Measurements from ENCODE around the gene SAMD3. TPM values are rescaled to one million over a fixed set of nuclear protein-coding genes. Genes with fewer than 3 reads are reported as not detected.

The SAMD3 gene
- total RNA-seq, 4 donors from 2014 or later, result 1.3 to 3.3 (median 1.8) TPM

DNA sequence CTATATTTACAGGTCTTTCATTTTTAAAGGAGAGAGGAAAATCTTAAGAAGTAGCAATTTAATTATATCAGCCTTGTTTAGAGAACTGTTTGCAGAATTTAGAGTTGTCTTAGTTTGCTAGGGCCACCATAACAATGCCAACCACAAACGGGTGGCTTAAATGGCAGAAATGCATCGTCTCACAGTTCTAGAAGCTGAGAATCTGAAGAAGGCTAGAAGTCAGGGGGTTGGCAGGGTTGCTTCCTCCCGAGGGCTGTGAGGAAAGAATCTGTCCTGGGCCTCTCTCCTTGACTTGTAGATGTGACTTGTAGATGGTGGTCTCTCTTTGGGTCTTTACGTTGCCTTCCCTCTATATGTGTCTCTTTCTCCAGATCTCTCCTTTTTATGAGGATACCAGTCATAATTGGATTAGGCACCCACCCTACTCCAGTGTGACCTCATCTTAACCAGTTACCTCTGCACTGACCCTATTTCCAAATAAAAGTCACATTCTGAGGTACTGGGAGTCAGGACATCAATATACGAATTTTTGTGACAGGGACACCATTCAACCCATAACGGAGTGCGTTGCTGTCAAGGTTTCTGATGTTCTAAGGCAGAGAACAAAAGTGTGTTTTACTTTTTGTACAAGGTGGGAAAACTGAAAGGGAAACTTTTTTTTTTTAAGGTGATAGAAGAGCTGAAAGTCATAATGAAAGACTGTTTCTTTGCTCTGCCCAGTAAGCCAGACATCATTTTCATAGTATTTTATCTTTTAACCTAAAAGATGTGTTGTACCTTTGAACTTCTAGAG is 84.4 kb downstream of the SAMD3 start:
- TF ChIP-seq, protein P1, sequence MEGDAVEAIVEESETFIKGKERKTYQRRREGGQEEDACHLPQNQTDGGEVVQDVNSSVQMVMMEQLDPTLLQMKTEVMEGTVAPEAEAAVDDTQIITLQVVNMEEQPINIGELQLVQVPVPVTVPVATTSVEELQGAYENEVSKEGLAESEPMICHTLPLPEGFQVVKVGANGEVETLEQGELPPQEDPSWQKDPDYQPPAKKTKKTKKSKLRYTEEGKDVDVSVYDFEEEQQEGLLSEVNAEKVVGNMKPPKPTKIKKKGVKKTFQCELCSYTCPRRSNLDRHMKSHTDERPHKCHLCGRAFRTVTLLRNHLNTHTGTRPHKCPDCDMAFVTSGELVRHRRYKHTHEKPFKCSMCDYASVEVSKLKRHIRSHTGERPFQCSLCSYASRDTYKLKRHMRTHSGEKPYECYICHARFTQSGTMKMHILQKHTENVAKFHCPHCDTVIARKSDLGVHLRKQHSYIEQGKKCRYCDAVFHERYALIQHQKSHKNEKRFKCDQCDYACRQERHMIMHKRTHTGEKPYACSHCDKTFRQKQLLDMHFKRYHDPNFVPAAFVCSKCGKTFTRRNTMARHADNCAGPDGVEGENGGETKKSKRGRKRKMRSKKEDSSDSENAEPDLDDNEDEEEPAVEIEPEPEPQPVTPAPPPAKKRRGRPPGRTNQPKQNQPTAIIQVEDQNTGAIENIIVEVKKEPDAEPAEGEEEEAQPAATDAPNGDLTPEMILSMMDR (IDR thresholded peaks at IDR 0.05), result no peak
- DNase-seq (ENCODE audit: low spot score) (no peak), ATAC-seq (ENCODE audit: low FRiP score) (no peak)

- no peak for DNase-seq (ENCODE audit: low spot score)
These were observed 86.0 kb downstream of the SAMD3 start for GRCh38 chr6:130136798-130137197.

GRCh38 chr6:130134582-130134981 is 88.2 kb downstream of the SAMD3 start:
- no peak for ATAC-seq (ENCODE audit: low FRiP score)
- no peak for DNase-seq (ENCODE audit: low spot score)
- TF ChIP-seq, protein P1 (IDR thresholded peaks at IDR 0.05), result no peak

More at GRCh38 chr6:130136798-130137197, 86.0 kb downstream of the SAMD3 start:
- TF ChIP-seq, protein P1 (IDR thresholded peaks at IDR 0.05), result no peak
- ATAC-seq (ENCODE audit: low FRiP score), result no peak

- ATAC-seq (ENCODE audit: low FRiP score) (no peak), DNase-seq (ENCODE audit: low spot score) (no peak)
- TF ChIP-seq, protein P1 (IDR thresholded peaks at IDR 0.05), result no peak
These were observed 90.5 kb downstream of the SAMD3 start for GRCh38 chr6:130132286-130132701.

DNA sequence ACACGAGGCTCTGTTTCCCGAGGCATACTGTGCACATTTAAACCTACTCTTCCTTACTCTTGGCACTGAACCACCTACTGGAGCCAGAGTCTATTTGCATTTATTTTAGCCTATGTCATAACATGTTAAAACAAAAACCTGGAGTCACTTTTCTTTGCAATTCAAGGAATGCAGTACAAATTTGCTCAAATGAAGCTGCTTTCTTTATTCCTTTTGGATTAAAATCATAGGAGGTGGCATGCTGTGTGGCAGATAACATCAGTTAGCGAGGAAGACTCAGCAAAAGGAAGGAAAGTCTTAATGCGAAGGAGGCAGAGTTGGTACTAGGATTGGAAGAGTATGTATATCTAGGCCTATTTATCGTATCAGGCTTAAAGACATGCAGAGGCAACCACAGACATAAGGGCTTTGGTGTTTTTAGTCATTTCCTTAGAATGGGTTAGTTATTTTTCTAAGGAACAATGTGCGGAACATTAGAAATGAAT is 92.9 kb downstream of the SAMD3 start:
- DNase-seq (ENCODE audit: low spot score), result no peak
- TF ChIP-seq, protein P1 (IDR thresholded peaks at IDR 0.05), result no peak
- ATAC-seq (ENCODE audit: low FRiP score), result no peak

DNA sequence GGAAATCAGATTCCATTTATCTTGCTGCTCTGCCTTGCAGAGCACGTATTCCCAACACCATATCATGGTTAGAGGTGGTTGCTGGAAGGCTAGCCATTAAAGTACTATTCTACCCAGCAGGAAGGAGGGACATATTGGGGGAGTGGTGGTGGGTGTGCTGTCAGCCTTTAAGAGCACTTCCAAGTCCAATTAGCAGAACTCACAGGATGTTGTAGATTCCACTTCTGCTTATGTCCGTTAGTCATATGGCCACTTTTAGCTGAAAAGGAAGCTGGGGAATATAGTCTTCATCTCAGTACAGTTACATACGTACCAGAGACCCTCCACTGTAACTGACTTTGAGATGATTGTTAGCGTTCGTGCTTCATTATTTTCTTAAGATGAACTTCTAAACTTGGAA is 94.4 kb downstream of the SAMD3 start:
- TF ChIP-seq, protein P1 (IDR thresholded peaks at IDR 0.05), result no peak
- ATAC-seq (ENCODE audit: low FRiP score), result no peak

GRCh38 chr6:130127195-130127594 is 95.6 kb downstream of the SAMD3 start:
- no peak for DNase-seq (ENCODE audit: low spot score)
- TF ChIP-seq, protein P1 (IDR thresholded peaks at IDR 0.05), result no peak
- ATAC-seq (ENCODE audit: low FRiP score), result no peak

More for the DNA sequence above, 94.4 kb downstream of the SAMD3 start:
- no peak for DNase-seq (ENCODE audit: low spot score)

All from omental fat pad (tissue), 4 donors.